ENCODE measurements around the gene TNP2. TPM values are rescaled to one million over a fixed set of nuclear protein-coding genes. Genes with fewer than 3 reads are reported as not detected.
A peak's percentile ranks its signal among the peaks of the same experiment; 100 is the strongest.

The TNP2 gene
- total and polyA plus RNA-seq, 9 of the 15 experiments (the other 6 are each of a cell fraction or from before 2014, with no cell fraction given): not detected

DNA sequence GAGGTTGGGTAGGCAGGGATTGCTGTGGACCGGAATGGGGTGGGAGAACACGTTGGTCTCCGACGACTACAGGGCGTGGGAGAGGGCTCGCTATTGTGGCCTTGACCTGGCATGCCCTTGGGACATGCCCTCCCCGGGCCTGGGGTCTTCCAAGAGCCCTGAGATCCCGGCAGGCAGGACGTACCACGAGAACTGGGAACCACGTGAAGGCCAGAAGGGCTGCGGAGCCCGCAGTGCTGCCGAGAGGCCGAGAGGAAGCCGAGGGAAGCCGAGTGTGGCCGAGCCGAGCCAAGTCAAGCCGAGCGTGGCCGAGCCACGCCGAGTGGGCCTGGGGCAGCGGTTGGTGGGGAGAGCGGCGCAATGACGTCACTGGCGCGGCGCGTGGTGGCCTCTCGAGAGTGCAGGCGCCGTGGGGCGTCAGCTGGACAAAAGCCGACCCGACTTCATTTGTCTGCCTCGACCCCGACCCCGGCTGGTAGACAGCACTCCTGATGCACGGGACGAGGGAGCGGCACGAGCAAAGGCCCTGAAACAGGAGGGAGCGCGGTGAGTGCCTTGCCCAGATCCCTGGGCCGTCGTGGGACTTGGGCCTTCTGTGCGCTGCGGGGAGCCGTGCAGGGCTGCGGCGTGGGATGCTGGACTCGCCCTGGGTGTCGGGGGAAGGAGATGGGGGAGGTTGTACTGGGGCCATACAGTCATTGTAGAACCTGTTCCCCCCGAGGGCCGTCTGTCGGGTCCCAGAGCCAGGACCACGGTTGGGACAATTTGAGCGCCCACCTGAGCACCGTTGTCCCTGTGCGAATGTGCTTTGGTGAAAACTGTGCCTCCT, 19.7 kb downstream of the TNP2 start:
- H3K27me3 ChIP-seq (ENCODE audit: control insufficient read depth in 2 of 2, insufficient read depth in 2 of 2, low read length in 2 of 2): no peaks in the 10 kb centered on the region
- WGBS (ENCODE audit: insufficient coverage, low coverage, missing lambda C conversion rate): 88% methylated on average over 49 of the region's 63 CpGs
- no peaks in the 10 kb centered on the region for H3K9me1 ChIP-seq (ENCODE audit: control insufficient read depth, insufficient read depth, low read length)
- BruUV-seq (replicated peaks): no TSS peak
- no peak overlapping the region for H3K4me2 ChIP-seq (ENCODE audit: insufficient read depth, low read length)
- no peaks in the 10 kb centered on the region for H3K9me3 ChIP-seq (replicated peaks; ENCODE audit: control insufficient read depth, insufficient read depth, low read depth, low read length)
- H4K20me1 ChIP-seq (replicated peaks; ENCODE audit: control insufficient read depth, insufficient read depth, low read length): no peaks in the 10 kb centered on the region
- ATAC-seq (no peak), FAIRE-seq (no peak), DNase-seq (ENCODE audit: extremely low read depth in 1 of 4, low spot score in 3 of 4) (no peak)
- POLR2A ChIA-PET: interaction anchor here (0.6 kb wide), 1 partner anchor 121 kb away, joined by 3 read pairs; no protein-coding TSS in a partner anchor
- H3K79me2 ChIP-seq (ENCODE audit: control insufficient read depth, insufficient read depth, low read length): peaks cover 21% of the 10 kb centered on the region
- H2AFZ ChIP-seq (ENCODE audit: low read depth, low read length): no peak overlapping the region
- CTCF ChIA-PET (ENCODE audit: low intra/inter-chr PET ratio): no interaction called here
- intact Hi-C loops (cut with micrococcal nuclease) (loop anchor here (10.0 kb wide), 2 partner anchors 45 to 115 kb away; no protein-coding TSS in a partner anchor), in situ Hi-C loops (cut with MboI) (no loop called here)
- peaks cover 25% of the 10 kb centered on the region; the same call in 1 of the 3 replicates for H3K36me3 ChIP-seq (ENCODE audit: control insufficient read depth, insufficient read depth, low read length)
- no peak overlapping the region for H3K4me3 ChIP-seq
- H3K27ac ChIP-seq (ENCODE audit: extremely low read depth, low read depth, low read length): no peak overlapping the region
- peak overlapping the region in 1 of 2 experiments; percentile 17; a peak in 1 of 4 replicates for H3K9ac ChIP-seq (ENCODE audit: insufficient read depth in 1 of 2, low read depth in 2 of 2, low read length in 2 of 2)
- H3K4me1 ChIP-seq (replicated peaks in 1 of 2; ENCODE audit: control insufficient read depth in 2 of 2, insufficient read depth in 2 of 2, low read length in 2 of 2): peaks cover 24 to 26% of the 10 kb centered on the region in 2 experiments; a peak in 4 of 5 replicates
- no peak for TF ChIP-seq RBM39 (optimal IDR thresholded peaks at IDR 0.05; ENCODE audit: low read depth, low read length)
- no peak for TF ChIP-seq ZNF76 (CRISPR knock-in tag; IDR thresholded peaks at IDR 0.05; ENCODE audit: borderline replicate concordance)
- peak; percentile 76 for TF ChIP-seq POLR2G (IDR thresholded peaks at IDR 0.05; ENCODE audit: low read depth, low read length)
- peak; percentile 40; the same call in 1 of the 2 replicates for TF ChIP-seq ZBTB33 (CRISPR knock-in tag; IDR thresholded peaks at IDR 0.05)
- peak; percentile 27 for TF ChIP-seq KDM5B (IDR thresholded peaks at IDR 0.05; ENCODE audit: insufficient replicate concordance, low read depth, low read length)
- TF ChIP-seq, protein P1, sequence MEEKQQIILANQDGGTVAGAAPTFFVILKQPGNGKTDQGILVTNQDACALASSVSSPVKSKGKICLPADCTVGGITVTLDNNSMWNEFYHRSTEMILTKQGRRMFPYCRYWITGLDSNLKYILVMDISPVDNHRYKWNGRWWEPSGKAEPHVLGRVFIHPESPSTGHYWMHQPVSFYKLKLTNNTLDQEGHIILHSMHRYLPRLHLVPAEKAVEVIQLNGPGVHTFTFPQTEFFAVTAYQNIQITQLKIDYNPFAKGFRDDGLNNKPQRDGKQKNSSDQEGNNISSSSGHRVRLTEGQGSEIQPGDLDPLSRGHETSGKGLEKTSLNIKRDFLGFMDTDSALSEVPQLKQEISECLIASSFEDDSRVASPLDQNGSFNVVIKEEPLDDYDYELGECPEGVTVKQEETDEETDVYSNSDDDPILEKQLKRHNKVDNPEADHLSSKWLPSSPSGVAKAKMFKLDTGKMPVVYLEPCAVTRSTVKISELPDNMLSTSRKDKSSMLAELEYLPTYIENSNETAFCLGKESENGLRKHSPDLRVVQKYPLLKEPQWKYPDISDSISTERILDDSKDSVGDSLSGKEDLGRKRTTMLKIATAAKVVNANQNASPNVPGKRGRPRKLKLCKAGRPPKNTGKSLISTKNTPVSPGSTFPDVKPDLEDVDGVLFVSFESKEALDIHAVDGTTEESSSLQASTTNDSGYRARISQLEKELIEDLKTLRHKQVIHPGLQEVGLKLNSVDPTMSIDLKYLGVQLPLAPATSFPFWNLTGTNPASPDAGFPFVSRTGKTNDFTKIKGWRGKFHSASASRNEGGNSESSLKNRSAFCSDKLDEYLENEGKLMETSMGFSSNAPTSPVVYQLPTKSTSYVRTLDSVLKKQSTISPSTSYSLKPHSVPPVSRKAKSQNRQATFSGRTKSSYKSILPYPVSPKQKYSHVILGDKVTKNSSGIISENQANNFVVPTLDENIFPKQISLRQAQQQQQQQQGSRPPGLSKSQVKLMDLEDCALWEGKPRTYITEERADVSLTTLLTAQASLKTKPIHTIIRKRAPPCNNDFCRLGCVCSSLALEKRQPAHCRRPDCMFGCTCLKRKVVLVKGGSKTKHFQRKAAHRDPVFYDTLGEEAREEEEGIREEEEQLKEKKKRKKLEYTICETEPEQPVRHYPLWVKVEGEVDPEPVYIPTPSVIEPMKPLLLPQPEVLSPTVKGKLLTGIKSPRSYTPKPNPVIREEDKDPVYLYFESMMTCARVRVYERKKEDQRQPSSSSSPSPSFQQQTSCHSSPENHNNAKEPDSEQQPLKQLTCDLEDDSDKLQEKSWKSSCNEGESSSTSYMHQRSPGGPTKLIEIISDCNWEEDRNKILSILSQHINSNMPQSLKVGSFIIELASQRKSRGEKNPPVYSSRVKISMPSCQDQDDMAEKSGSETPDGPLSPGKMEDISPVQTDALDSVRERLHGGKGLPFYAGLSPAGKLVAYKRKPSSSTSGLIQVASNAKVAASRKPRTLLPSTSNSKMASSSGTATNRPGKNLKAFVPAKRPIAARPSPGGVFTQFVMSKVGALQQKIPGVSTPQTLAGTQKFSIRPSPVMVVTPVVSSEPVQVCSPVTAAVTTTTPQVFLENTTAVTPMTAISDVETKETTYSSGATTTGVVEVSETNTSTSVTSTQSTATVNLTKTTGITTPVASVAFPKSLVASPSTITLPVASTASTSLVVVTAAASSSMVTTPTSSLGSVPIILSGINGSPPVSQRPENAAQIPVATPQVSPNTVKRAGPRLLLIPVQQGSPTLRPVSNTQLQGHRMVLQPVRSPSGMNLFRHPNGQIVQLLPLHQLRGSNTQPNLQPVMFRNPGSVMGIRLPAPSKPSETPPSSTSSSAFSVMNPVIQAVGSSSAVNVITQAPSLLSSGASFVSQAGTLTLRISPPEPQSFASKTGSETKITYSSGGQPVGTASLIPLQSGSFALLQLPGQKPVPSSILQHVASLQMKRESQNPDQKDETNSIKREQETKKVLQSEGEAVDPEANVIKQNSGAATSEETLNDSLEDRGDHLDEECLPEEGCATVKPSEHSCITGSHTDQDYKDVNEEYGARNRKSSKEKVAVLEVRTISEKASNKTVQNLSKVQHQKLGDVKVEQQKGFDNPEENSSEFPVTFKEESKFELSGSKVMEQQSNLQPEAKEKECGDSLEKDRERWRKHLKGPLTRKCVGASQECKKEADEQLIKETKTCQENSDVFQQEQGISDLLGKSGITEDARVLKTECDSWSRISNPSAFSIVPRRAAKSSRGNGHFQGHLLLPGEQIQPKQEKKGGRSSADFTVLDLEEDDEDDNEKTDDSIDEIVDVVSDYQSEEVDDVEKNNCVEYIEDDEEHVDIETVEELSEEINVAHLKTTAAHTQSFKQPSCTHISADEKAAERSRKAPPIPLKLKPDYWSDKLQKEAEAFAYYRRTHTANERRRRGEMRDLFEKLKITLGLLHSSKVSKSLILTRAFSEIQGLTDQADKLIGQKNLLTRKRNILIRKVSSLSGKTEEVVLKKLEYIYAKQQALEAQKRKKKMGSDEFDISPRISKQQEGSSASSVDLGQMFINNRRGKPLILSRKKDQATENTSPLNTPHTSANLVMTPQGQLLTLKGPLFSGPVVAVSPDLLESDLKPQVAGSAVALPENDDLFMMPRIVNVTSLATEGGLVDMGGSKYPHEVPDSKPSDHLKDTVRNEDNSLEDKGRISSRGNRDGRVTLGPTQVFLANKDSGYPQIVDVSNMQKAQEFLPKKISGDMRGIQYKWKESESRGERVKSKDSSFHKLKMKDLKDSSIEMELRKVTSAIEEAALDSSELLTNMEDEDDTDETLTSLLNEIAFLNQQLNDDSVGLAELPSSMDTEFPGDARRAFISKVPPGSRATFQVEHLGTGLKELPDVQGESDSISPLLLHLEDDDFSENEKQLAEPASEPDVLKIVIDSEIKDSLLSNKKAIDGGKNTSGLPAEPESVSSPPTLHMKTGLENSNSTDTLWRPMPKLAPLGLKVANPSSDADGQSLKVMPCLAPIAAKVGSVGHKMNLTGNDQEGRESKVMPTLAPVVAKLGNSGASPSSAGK (IDR thresholded peaks at IDR 0.05): no peak

Data from K562 (cell line).